ENCODE data around the gene PRAMEF15.
A peak's percentile ranks its signal among the peaks of the same experiment; 100 is the strongest.
"Not testable (repeated sequence)": the region's sequence is repeated elsewhere in the genome, so short reads cannot be mapped to it uniquely, and the experiment has no call there.

Gene PRAMEF15

DNA sequence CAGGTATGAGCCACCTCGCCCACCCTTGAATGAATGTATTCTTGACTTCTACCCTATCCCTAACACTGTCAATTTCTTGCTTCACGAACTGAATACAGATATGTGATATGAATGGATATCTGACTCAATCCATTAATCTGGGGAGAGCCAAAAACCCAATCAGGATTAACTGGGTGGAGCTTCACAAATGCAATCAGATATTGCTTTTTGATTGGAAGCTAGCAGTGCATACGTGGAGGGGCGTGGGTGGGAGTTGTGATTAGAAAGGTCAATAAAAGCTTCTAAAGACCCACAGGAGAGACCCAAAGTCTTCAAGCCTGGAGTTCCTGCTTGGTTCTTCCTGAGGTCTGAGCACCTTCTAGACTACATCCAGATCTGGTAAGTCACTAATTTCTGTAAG lies at the start of gene PRAMEF15:
Gene PRAMEF15 (plus strand): TSS at position 301 of the 400 bp plus-strand sequence. CDS start 2,827 bp downstream, outside the sequence.
- DNase-seq: not testable (repeated sequence)

DNA sequence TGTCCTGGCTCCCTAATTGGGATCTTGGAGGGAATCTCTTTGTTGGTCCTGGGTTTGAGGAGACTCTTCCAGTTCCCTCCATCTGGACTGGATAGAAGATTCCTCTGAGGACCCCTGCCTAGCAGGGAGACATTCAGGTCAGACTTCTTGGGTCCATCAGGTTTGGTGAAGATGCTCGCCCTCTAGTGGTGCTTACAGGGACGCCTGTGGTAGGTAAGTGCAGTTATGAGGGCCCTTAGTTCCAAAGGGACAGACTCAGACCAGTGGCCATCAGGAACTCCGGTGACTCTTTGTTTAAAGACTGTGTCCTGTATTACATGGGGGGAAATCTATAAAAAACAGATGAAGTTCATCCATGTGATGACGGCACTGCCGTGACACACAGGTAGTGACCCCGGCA lies 38.4 kb upstream of the PRAMEF15 start:
- not testable (repeated sequence) for DNase-seq

DNA sequence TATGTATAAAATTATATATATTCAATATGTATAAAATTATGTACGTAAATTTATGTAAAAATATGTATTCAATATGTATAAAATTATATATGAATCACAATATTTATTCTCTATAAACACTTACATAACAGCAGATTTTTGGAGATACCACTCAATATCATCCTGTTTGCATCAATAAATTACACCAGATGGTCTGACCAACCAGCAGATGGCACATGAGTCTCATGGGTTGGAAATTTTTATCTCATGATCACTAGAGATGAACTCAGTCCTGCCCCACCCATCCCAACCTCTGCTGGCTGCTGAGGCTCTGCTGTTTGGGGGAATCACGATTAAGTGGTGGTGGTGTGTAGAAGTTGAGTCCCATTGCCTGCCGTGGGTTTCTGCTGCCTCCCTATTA lies 35.8 kb upstream of the PRAMEF15 start:
- DNase-seq: not testable (repeated sequence)

DNA sequence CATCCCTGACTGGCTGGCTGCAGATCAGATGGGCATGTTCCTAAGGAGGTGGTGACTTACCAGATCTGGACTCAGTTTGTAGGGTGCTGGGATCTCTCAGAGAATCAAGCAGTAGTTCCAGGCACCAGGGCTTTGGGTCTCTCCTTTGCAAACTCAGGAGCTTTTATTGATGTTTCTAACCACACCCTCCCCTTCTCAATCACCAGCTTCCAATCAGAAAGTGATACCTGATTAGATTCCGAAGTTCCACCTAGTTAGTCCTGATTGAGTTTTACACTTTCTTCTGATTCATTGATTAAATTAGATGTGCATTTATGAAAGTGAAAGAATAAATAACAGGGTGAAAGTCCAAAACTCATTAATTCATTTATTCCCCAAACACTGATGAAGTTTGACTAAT lies 30.3 kb upstream of the PRAMEF15 start, which contains the start of gene PRAMEF8:
Gene PRAMEF8 (minus strand): TSS at position 101 of the 400 bp plus-strand sequence. CDS start 1,046 bp downstream, outside the sequence.
- not testable (repeated sequence) for DNase-seq

DNA sequence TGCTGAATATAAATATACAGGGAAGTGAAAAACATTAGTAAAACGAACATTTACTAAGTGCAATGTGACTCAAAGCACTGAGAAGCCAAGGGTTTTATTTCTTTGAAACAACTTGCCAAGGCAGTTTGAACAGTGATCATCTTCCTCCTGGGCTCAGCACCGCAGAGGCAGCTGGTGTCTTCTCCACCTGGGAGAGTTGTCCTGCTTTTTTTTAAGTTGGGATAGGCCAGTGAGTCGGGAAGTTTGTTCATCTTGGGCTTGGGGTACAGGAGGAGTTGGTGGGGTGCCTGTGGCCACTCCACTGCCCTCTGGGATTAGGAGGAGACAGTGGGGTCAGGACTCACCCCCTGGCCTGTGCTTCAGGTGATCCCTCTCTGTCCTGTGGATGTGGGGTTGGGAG lies 26.4 kb upstream of the PRAMEF15 start:
- not testable (repeated sequence) for DNase-seq

DNA sequence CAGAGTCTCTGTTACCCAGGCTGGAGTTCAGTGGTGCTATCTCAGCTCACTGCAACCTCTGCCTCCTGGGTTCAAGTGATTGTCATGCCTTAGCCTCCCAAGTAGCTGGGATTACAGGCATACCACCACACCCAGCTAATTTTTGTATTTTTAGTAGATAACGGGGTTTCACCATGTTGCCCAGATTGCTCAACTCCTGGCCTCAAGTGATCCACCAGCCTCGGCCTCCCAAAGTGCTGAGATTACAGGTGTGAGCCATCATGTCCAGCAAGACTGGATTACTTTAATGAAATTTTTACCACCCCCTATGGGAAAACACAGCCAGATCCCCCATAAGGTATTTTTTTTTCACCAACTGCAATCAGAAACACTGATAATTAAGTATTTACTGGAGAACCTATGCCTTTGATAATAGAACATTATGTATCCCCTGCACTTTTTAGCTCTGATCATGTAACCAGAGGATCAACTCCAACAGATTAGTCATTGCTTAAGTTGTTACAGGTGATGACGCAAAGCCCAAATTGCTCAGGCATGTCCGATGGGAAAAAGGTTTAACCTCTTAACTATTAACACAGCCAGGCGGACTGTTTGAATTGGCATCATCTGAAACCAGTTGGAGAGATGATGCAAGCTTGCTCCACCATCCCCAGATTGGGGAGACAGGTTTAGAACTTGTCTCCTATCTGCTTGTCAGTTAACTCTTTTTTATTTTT lies 18.0 kb upstream of the PRAMEF15 start:
- DNase-seq: not testable (repeated sequence)

DNA sequence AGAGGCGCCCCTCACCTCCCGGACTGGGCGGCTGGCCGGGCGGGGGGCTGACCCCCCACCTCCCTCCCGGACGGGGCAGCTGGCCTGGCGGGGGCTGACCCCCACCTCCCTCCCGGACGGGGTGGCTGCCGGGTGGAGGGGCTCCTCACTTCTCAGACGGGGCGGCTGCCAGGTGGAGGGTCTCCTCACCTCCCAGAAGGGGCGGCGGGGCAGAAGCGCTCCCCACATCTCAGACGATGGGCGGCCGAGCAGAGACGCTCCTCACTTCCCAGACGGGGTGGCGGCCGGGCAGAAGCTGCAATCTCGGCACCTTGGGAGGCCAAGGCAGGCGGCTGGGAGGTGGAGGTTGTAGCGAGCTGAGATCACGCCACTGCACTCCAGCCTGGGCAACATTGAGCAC lies 16.7 kb upstream of the PRAMEF15 start:
- DNase-seq: not testable (repeated sequence)

DNA sequence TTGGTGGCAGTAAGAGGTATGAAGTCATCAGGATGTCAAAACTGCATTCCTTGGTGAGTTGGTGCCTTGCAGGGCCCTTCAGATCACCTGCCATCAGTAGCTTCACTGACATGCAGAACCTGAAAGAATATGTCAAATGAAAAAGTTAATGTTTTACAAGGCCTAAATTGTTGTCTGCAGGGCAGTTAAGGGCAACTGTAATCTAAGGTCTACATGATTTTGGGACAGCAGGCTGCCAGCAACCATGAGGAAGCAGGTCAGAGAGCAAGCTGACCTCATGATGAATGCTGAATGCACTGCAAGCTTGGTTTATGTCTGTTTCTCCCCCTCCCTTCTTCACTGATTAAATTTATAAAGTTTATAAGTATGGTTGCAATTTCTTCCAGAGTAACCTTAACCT lies 13.2 kb upstream of the PRAMEF15 start:
- DNase-seq: not testable (repeated sequence)

DNA sequence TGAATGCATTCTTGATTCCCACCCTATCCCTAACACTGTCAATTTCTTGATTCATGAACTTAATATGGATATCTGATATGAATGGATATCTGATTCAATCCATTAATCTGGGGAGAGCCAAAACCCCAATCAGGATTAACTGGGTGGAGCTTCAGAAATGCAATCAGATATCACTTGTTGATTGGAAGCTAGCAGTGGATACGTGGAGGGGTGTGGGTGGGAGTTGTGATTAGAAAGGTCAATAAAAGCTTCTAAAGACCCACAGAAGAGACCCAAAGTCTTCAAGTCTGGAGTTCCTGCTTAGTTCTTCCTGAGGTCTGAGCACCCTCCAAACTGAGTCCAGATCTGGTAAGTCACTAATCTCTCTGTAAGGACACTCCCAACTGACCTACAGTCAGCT lies 12.1 kb upstream of the PRAMEF15 start, which contains the start of gene PRAMEF33:
Gene PRAMEF33 (plus strand): TSS at position 301 of the 400 bp plus-strand sequence. CDS start 2,416 bp downstream, outside the sequence.
- not testable (repeated sequence) for DNase-seq

DNA sequence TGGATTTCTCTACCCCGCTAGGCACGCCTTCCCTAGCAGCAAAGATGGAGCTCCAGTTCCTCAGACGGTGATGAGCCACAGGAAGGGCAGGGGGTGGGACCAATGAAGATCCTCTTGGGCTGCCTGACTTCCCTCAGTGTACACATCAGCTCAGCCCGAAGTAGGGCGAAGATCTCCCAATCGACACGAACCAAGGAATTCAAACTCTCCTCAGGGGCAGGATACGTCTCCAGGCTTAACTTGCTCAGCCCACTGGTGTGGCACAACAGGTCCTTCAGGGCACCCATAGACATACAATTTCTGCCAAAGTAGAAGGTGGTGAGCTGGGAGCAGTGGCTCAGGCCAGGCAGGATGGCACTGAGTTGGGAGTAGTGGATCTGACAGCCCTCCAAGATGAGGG lies 27.1 kb downstream of the PRAMEF15 start:
- not testable (repeated sequence) for DNase-seq

DNA sequence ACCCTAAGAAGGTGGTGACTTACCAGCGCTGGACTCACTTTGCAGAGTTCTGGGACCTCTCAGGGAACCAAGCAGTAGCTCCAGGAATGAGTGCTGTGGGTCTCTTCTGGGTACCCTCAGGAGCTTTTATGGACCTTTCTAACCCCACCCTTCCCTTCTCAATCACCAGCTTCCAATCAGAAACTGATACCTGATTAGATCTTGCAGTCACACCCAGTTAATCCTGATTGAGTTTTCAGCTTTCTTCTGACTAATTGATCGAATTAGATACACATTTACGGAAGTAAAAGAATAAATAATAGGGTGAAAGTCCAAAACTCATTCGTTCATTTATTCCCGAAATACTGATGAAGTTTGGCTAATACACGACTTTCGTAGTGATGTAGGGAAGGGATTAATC lies 31.7 kb downstream of the PRAMEF15 start, which contains the start of gene PRAMEF14:
Gene PRAMEF14 (minus strand): TSS at position 101 of the 400 bp plus-strand sequence. CDS start 1,820 bp downstream, outside the sequence.
- not testable (repeated sequence) for DNase-seq

DNA sequence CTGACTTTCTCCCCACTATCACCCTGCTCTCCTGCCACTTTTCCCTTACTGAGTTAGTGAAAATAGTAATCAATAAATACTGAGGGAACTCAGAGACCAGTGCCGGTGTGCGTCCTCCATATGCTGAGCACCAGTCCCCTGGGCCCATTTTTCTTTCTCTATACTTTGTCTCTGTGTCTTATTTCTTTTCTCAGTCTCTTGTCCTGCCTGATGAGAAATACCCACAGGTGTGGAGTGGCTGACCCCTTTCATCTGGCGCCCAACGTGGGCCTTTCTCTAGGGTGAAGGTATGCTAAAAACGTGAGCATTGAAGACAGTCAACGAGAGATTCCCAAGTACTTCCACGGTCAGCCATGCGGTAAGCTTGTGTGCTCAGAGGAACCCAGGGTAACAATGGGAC lies 38.1 kb downstream of the PRAMEF15 start:
- DNase-seq: not testable (repeated sequence)

DNA sequence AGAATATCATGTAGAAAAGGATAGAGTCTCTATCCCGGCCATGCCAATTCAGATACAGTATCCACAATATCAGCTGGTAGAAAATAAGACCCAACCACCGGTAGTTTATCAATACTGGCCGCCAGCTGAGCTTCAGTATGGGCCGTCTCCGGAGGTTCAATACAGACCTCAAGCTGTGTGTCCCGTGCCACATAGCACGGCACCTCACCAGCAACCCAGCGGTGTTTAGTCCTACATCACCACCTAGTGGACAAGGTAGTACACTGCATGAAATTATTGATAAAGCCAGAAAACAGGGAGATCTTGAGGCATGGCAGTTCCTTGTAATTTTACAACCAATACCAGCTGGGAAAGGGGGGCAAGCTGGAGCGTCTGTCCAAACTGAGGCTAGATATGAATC lies 39.1 kb downstream of the PRAMEF15 start:
- not testable (repeated sequence) for DNase-seq

DNA sequence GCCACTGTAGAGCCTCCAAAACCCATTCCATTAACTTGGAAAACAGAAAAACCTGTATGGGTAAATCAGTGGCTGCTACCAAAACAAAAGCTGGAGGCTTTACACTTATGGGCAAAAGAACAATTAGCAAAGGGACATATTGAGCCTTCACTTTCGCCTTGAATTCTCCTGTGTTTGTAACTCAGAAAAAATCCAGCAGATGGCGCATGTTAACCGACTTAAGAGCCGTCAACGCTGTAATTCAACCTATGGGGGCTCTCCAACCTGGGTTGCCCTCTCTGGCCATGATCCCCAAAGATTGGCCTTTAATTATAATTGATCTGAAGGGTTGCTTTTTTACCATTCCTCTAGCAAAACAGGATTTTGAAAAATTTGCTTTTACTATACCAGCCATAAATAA lies 41.4 kb downstream of the PRAMEF15 start:
- peak; percentile 42 for DNase-seq

DNA sequence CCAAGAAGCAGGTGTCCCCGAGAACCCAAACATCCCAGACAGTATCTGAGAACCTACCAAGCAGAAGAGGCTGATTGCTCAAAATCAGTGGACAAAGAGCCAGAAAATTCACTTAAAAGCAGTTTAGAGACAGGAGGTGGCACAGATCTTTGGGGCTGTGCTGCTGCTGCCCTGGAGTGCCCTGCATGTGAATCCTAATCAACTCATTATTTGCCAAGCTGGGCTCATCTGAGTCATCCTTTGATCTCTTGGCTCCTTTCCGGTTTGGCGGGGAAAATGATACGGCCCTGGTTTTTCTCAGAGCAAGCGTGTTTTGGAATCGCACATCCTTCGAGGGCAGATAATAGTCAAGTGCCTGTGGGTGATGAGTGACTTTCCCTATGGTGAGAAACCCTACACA lies 47.0 kb downstream of the PRAMEF15 start:
- not testable (repeated sequence) for DNase-seq

DNA sequence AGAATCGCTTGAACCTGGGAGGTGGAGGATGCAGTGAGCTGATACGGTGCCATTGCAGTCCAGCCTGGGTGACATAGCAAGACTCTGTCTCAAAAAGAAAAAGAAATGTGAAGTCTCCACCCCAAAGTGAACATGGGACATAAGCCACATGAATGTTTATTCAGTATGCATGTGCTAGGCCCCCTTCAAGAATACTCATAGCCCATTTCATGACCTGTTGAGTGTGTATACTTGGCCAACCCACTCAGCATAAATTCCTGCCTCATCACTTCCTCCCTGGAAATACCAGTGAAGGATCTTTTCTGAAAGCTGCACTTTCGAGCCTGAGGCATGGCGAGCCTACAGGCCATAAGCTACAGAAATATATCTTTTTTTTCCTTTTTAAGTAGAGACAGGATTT lies 49.5 kb downstream of the PRAMEF15 start:
- not testable (repeated sequence) for DNase-seq

DNA sequence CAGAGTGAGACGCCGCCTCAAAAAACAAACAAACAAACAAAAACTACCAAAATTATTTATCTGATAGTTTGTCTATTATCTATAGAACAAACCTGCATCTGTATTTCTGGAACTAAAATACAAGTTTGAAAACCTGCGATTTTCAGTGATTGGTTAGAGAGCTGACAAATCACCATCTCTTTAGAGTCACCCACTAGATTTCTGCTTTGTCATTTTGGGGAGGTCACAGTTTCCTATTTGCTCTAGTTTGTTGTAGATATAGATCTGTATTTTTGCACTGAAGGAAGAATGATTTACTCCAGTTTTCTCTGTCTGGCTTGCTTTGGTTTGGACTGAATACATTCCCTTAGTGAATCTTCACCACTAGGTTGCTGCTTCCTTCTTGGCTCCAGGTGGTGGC lies 51.2 kb downstream of the PRAMEF15 start:
- not testable (repeated sequence) for DNase-seq

DNA sequence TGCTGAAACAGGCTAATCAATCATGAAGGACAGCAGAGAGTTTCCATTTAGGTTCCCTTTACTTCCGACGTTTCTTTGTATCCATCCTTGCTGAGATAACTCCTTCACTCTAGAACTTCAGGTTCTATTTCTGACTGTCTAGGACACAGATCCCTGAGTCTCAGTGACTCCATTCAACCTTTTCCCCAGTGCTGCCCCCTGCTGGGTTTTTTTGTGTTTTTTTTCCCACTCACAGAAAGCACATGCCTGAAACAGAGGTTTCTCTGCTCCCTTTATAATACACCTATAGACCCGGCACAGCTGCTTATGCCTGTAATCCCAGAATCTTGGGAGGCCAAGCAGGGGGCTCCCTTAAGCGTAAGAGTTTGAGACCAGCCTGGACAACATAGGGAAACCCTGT lies 53.2 kb downstream of the PRAMEF15 start:
- DNase-seq: not testable (repeated sequence)

Data from CD4-positive, alpha-beta T cell treated with Interleukin-4 for 4 hours (primary cell).